K562 (cell line): ENCODE results near the gene GNAI2. TPM values are rescaled to one million over a fixed set of nuclear protein-coding genes. Genes with fewer than 3 reads are reported as not detected.

ENCODE experiments used
- GABPB2 ChIP-seq: fragments of 250-450 bp; sonication (Bioruptor Pico); conservative IDR thresholded peaks from 2 replicates; pipeline ENCODE4 v1.5.1; 2021; ENCODE audit warnings: mild to moderate bottlenecking
- HCFC1 ChIP-seq: IDR thresholded peaks from 2 replicates; pipeline ENCODE4 v1.6.1; 2012; ENCODE audit warnings: low read depth, low read length, improper control_type of control experiment
- KDM5B ChIP-seq: fragments of 200-600 bp; sonication (generic); IDR thresholded peaks from 2 replicates; pipeline ENCODE4 v1.6.1; 2012; ENCODE audit warnings: low read depth, mild to moderate bottlenecking, moderate library complexity, low read length, control low read depth, inconsistent platforms; ENCODE audit not compliant: insufficient replicate concordance
- MYC ChIP-seq, 2 experiments: fragments of 250-450 bp in 1 of 2; sonication (Bioruptor Pico) in 1 of 2; IDR thresholded peaks; 2 replicates each; pipeline versions ENCODE4 v1.5.1 to v1.6.1; 2012 to 2021; ENCODE audit warnings: low read depth in 2 of 2, borderline replicate concordance in 1 of 2, improper control_type of control experiment in 1 of 2, low read length in 1 of 2, mild to moderate bottlenecking in 1 of 2, moderate library complexity in 1 of 2
- MYNN ChIP-seq, 2 experiments: sonication (generic); formaldehyde crosslinking in 1 of 2; IDR thresholded peaks; 2 replicates each; pipeline versions ENCODE4 v1.5.0 to v1.6.1; 2016 to 2020; ENCODE audit warnings: antibody characterized with exemption in 1 of 2, missing genetic modification reagents in 1 of 2
- NONO ChIP-seq, 2 experiments: fragments of 200-400 bp in 1 of 2; fragments of 450-650 bp in 1 of 2; formaldehyde crosslinking in 1 of 2; IDR thresholded peaks; 2 replicates each; pipeline ENCODE4 v1.6.1; 2017; ENCODE audit warnings: low read depth in 2 of 2, mild to moderate bottlenecking in 2 of 2, moderate library complexity in 2 of 2, low read length in 1 of 2
- PRDM10 ChIP-seq: fragments of 450-650 bp; IDR thresholded peaks from 2 replicates; pipeline ENCODE4 v1.6.1; 2018; ENCODE audit not compliant: partially characterized antibody
- REST ChIP-seq, 2 experiments: fragments of 450-650 bp; formaldehyde crosslinking in 1 of 2; IDR thresholded peaks; 2 replicates each; pipeline versions ENCODE4 v1.4.0 to v1.6.1; 2014 to 2020; ENCODE audit warnings: mild to moderate bottlenecking in 2 of 2, borderline replicate concordance in 1 of 2, low read depth in 1 of 2
- SNRNP70 ChIP-seq: fragments of 200-400 bp; formaldehyde crosslinking; optimal IDR thresholded peaks from 2 replicates; pipeline ENCODE3; 2017; ENCODE audit warnings: low read depth, low read length
- ZBED1 ChIP-seq: IDR thresholded peaks from 2 replicates; pipeline ENCODE4 v1.6.1; 2014
- ZFX ChIP-seq: sonication (generic); formaldehyde crosslinking; IDR thresholded peaks from 2 replicates; pipeline ENCODE4 v1.8.0; 2022; ENCODE audit warnings: mild to moderate bottlenecking, missing genetic modification reagents, moderate library complexity
- ZNF740 ChIP-seq, 3 experiments: fragments of 200-800 bp in 1 of 3; sonication (Bioruptor generic) in 1 of 3; sonication (generic) in 1 of 3; formaldehyde crosslinking in 1 of 3; IDR thresholded peaks; 2 replicates each; pipeline versions ENCODE4 v1.6.1 to v1.8.0; 2016 to 2022; ENCODE audit warnings: mild to moderate bottlenecking in 2 of 3, missing compliant biosample characterization in 2 of 3, missing genetic modification characterization in 2 of 3, missing genetic modification reagents in 1 of 3
- polyA plus RNA-seq, 8 experiments: library from polyadenylated mRNA; depleted of rRNA in 4 of 8; stranded (reverse) in 5 of 8; unstranded in 3 of 8; fragments of >200 nt; fragmentation: Nextera tagmentation in 2 of 8; fragmentation: Illumina TruSeq in 1 of 8; extraction: Ambion mirVana in 2 of 8; extraction: Trizol in 1 of 8; gene quantifications; 2 replicates each; pipeline versions ENCODE4 v1.2.1 to v1.2.3, GENCODE V29; 2011 to 2014; ENCODE audit warnings: inconsistent platforms in 1 of 8, missing spikeins in 1 of 8
- total RNA-seq, 7 experiments: library from RNA; depleted of rRNA in 6 of 7; stranded (reverse); fragments of >200 nt in 6 of 7; fragmentation: Illumina TruSeq in 2 of 7; extraction: Trizol in 2 of 7; gene quantifications; 2 replicates each; pipeline versions ENCODE4 v1.2.1 to v1.2.3, GENCODE V29; 2011 to 2021; ENCODE audit warnings: low replicate concordance in 1 of 7

GNAI2 gene
- total and polyA plus RNA-seq, 9 of the 15 experiments (the other 6 are each of a cell fraction or from before 2014, with no cell fraction given), result 1.1 to 72.2 (median 42.7) TPM

- TF ChIP-seq PRDM10, result peak; percentile 82
- peak; percentile 63; the same call in 1 of the 2 replicates for TF ChIP-seq MYNN (IDR thresholded peaks at IDR 0.05)
- TF ChIP-seq MYNN (CRISPR knock-in tag; IDR thresholded peaks at IDR 0.05), result no peak
- TF ChIP-seq NONO (IDR thresholded peaks at IDR 0.05; ENCODE audit: low read depth in 2 of 2, low read length in 1 of 2), result peak in 1 of 2 experiments; percentile 18; a peak in 1 of 4 replicates
- 0 out of 2 replicates have a peak, but pooled peaks have one; percentile 31 for TF ChIP-seq ZFX (CRISPR knock-in tag)
- no peak for TF ChIP-seq KDM5B
- TF ChIP-seq HCFC1, result peak; percentile 40; the same call in 1 of the 2 replicates
- TF ChIP-seq ZNF740 (CRISPR knock-in tag; IDR thresholded peaks at IDR 0.05), result peak; percentile 99
- TF ChIP-seq ZNF740 (tag; IDR thresholded peaks at IDR 0.05), result peak in 1 of 2 experiments; percentile 87; a peak in 2 of 4 replicates
- TF ChIP-seq REST (IDR thresholded peaks at IDR 0.05; ENCODE audit: borderline replicate concordance), result peak; percentile 83
- no peak for TF ChIP-seq REST (CRISPR knock-in tag; IDR thresholded peaks at IDR 0.05; ENCODE audit: low read depth)
- TF ChIP-seq GABPB2 (CRISPR knock-in tag), result no peak
- TF ChIP-seq MYC (IDR thresholded peaks at IDR 0.05; ENCODE audit: low read depth, low read length), result no peak; the same call in 1 of the 2 replicates
- no peak for TF ChIP-seq MYC (CRISPR knock-in tag; IDR thresholded peaks at IDR 0.05; ENCODE audit: borderline replicate concordance, low read depth)
- 0 out of 2 replicates have a peak, but pooled peaks have one; percentile 52 for TF ChIP-seq ZBED1
- TF ChIP-seq SNRNP70, result no peak
Observed at GRCh38 chr3:50245831-50246516, 10.0 kb downstream of the GNAI2 start (continued).
